DOHH2 (cell line): ENCODE measurements around the gene KDM6A.

ENCODE experiments used
- CTCF ChIP-seq: fragments of 200-600 bp; sonication (generic); IDR thresholded peaks from one replicate; pipeline ENCODE4 v1.5.1; 2014; ENCODE audit warnings: antibody characterized with exemption, mild to moderate bottlenecking, low read depth, low read length; ENCODE audit not compliant: poor library complexity, severe bottlenecking
- EZH2phosphoT487 ChIP-seq: fragments of 200-600 bp; sonication (generic); IDR thresholded peaks from 2 replicates; pipeline ENCODE4 v1.6.1; 2017; ENCODE audit warnings: borderline replicate concordance, mild to moderate bottlenecking, antibody characterized with exemption, low read length, moderate library complexity, mixed read lengths

GRCh38 chrX:44996277-44996676 lies 123.3 kb downstream of the KDM6A start:
- TF ChIP-seq CTCF: no peak
- TF ChIP-seq EZH2phosphoT487: no peak
